Cardiac septum (tissue), 1 donor: ENCODE measurements around the gene TMEM37. TPM values are rescaled to one million over a fixed set of nuclear protein-coding genes. Genes with fewer than 3 reads are reported as not detected.
A peak's percentile ranks its signal among the peaks of the same experiment; 100 is the strongest.

Experiments
- DNase-seq: peaks from one replicate; pipeline ENCODE4 v3.0.0-alpha.2; 2020; ENCODE audit warnings: low spot score
- intact Hi-C: fragments of 100-400 bp; cut with DNase I; formaldehyde crosslinking; loops from one replicate; pipeline ENCODE4 v1.14.0; 2022
- total RNA-seq: library from RNA; stranded (reverse); fragmentation: NEBNext Ultra II Directional; extraction: Animal tissue kit (Norgen Biotek cat#: 25700); gene quantifications from one replicate; pipeline ENCODE4 v1.2.1, GENCODE V29; 2021
- donor health status: DM: no; HTN: no; CAD: no.

TMEM37 gene
- total RNA-seq, 1 donor from 2014 or later, result 1.5 TPM

DNA sequence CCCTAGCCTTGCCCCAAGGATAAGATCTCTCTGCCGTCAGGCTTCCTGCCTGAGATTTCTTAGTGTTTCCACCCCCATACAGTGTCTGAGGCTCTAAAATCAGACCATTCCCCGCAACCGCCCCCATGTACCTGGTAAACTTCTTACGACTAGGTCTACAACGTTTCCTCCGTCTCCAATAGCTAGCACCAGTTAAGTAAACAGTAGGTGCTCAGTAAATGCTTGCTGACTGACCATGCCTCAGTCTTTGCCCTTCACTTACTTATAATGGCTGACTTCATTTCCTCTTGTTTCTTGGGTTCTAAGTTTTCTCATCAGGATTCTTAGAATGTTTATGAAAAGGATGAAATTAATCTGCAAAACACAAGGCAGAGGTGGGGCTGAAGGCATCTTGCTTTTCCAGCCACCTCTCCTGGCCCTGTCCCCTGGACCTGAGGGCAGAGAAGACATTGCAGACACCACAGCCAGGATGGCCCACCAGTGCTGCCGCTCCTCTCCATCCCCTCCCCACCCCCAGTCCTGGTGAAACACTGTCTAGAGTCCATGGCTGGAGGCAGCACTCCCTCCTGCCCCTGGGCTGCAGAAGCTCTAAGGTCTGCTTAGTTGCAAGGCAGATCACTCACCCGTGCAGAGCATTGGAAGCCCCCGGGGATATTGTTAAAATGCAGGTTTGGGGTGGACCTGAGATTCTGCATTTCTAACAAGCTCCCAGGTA lies 16.9 kb downstream of the TMEM37 start:
- DNase-seq, result no peak
- intact Hi-C loops, result no loop called here

DNA sequence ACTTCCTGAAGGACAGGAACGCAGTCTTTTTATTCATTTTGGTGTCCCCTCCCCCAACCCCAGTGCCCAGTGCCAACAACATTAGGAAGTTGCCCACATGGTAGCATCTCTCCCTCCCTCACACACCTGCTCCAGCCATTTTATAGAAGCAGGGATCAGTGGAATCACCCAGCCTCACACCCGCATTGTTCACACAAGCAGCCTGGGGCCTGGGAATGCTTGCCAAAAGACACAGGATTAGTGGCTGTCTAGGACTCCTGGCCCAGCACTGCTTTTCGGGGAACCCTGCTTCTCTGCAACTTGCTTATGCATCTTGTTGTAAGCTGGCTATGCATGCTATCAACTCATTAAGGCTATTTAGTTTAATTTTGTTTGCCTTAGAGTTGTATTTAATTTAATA lies 17.9 kb downstream of the TMEM37 start:
- no peak for DNase-seq
- intact Hi-C loops, result no loop called here

DNA sequence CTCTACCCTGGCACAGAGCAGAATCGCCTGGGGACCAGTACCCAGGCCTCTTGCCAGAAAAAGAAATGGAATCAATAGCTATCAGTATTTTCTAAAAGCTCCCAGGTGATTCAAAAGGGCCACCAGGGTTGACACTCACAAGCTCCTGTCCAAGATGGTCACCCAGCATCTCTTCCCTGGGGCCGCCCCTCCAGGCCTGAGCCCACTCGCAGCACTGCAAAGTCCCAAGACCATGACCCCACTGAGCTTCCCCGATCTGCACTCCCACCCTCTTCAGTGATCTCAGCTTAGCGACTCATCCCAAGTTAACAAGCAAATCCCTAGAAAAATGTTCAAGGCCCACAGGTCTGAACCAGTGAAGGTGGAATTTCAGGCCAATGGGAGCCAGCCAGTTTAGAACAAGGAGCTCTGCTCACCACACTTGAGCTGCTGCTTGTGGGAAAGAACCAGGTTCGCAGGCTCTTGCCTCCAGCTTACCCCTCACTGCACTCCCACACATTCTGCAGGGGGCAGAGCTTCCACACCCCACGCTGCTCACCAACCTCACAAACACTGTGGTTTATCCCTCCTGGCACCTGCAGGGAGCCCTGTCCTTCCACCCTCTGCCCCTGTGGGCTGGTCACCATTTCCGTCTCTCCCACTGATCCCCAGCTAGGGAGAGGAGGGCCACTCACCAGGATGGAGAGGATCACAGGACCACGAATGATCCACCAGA lies 19.8 kb downstream of the TMEM37 start:
- intact Hi-C loops, result no loop called here
- DNase-seq, result no peak

DNA sequence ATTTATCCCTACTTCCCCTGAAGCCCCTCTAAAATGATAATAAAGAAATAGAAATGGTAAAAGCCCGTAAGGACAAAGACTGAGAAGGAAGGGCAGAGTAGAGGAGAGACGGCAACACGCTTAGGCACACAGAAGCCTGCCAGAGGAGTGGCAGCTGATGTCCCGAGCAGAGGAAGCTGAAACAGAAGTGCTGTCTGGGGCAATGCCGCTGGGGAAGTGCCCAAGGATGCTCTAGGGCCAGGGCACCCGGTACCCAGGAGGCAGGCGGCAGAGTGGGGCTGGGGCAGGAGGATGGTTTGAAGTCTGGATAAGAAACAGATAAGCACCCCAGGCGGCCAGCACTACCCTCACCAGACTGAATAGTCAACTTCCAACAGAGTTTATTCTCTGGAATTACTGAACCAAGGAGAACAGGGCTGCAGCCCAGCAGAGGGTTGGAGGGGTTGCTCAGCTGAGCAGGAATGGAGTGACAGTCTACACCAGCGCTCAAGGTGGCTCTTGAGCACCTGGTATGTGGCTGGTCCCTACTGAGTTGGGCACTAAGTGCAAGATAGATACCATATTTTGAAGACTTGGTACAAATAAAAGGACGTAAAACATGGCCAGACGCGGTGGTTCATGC lies 22.4 kb downstream of the TMEM37 start:
- intact Hi-C loops, result no loop called here
- no peak for DNase-seq

DNA sequence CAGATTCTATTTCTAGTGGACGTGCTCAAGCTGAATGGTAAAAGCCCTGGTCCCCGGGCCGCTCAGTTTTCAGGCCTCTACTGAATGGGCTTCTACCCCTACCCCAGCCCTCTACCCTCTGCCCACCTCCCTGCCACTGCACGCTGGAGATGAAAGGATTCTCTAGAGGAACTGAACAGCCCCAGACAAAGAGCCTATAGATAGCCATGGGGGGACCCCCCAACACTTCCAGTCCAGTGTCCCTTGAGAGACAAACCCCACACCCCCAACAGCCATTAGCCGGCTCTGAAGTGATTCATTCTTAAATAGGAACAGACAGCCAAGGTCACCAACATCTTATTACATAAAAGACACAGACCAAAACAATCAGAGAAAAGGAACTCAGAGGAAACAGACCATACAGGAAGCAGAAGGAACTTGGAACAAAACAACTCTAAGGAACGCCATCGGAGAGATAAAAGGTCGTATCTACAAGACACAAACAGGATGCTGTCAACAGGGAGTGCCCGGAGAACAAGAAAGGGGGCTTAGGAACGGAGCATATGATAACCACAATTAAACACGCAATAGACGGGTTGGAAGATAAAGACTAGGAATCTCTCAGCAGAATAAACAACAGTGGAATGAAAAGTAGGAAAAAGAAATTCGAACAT lies 23.5 kb downstream of the TMEM37 start:
- intact Hi-C loops, result no loop called here
- no peak for DNase-seq

DNA sequence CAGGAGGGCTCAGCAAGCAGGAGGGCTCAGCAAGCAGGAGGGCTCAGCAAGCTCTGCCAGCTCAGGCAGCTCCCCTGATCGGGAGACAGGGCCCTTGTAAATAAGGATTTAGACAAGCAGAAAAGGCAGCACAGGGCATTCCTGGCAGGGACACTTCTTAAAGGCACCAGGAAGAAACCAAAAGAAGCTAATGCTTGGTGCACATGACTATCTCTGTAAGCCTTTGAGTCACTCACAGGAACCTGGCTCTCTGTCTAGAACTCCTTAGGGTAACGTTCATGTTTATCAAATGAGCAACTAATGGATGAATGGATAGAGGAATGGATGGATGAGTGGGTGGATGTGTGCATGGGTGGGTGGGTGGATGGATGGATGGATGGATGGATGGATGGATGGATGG lies 28.4 kb downstream of the TMEM37 start:
- DNase-seq, result no peak
- intact Hi-C loops, result no loop called here

DNA sequence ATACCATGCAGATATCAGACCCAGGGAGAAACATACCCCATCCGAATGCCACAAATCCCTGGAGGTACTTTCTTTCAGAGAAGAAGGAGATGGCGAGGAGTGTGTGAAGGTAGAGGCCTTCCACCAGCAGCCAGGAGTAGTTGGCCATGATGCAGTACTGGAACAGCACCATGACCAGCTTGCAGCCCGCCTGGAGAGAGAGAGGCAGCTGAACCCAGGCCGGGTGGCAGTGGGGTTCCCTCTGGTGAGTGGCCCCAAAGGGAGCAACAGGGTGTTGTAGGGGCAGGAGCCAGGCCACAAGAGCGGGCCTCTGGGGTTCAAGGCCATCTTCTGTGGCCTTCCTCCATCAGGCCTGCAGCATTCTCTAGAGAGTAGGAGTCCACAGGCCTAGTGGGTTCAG lies 30.2 kb downstream of the TMEM37 start:
- intact Hi-C loops, result no loop called here
- DNase-seq, result no peak

DNA sequence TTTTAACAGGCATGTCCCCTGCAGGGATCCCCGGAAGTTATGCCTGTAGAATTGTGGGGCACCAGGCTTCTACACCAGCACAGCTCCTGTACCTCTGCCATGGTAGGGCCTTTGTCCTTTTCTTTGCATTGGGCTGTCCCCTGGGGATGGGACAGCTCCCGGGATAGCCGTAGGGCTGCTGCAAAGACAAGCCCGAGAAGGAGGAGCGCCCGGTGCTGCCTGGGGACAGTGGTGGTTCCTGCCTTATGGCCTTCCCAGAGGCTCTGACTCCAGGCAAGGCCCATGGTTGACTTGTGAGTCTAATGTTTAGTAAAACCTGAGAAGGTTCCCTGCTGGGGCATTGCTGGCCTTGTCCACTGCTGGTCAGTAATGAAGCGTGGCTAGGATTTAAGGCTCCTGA lies 30.9 kb downstream of the TMEM37 start:
- intact Hi-C loops, result no loop called here
- no peak for DNase-seq

DNA sequence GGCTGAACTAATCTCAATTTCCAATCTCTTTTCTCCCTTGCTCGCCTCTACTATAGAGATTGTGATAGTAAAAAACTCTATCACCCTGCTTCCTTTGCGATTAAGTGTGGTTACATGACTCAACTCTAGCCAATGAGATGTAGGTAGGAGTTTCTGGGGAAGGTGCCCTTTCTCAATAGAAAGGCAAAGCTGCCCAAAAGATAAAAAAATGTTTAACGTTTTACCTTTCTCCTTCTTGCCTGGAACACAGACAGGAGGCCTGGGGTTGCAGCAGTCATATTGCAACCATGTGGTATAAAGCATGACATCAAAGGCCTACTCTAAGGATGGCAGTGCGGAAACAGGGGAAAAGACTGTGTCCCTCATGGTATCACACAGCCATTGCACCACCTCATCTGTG lies 31.5 kb downstream of the TMEM37 start:
- DNase-seq, result no peak
- intact Hi-C loops, result no loop called here

DNA sequence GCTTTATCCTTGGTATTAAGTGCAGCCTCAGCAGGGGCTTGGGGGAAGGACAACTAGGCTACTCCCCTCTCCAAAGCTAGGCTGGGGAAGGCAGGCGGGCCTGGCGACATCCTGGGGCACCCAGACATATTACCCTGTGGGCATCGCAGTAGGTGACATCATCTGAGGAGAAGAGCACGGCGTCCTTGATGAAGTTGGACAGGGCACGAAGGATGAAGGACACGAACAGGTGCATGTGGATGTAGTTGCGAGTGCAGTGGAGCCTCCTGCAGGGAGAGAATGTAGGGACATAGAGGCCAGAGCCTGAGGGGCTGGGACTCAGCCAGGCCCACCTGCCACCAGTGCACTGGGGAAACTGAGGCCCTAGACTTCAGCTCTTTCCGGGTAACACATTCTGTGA lies 32.3 kb downstream of the TMEM37 start:
- no peak for DNase-seq
- intact Hi-C loops, result no loop called here

DNA sequence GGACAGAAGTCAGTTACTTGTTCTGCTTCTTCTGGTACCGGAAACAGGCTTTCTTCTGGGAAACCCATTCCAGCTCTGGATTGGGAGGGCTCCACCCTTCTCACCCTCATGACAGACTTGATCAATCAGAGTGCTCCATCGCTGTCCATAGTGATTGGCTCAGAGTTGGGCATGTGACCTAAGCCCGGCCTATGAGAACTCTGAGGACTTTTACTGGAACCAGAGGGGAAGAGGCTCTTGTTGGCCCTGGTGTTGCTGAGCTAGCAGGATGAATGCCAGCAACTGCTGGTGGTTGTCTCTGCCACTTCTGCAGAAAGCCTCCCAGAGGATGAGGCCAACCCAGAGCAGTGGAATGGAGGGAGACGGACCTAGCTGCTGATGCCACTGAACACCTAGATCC lies 33.3 kb downstream of the TMEM37 start:
- DNase-seq, result no peak

DNA sequence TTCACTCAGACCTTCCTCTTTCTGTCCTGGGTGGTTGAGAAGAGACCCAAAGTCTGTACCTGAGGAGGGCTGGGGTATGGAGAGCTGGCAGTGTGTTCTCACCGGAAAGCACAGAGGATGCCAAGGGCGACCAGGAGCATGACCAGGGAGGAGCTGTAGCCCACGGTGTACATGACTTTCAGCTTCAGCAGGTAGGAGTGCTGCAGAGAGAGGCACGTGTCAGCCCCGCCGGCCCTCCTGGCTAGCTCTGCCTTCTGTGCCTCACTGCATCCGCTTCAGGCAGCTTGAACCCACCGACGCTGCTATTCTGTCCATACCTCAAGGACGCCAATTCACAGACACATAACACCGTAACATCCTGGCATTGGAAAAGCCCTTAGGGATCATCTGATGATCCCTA lies 34.0 kb downstream of the TMEM37 start:
- intact Hi-C loops, result no loop called here
- DNase-seq, result no peak

More for the DNA sequence above, 33.3 kb downstream of the TMEM37 start:
- intact Hi-C loops, result no loop called here

DNA sequence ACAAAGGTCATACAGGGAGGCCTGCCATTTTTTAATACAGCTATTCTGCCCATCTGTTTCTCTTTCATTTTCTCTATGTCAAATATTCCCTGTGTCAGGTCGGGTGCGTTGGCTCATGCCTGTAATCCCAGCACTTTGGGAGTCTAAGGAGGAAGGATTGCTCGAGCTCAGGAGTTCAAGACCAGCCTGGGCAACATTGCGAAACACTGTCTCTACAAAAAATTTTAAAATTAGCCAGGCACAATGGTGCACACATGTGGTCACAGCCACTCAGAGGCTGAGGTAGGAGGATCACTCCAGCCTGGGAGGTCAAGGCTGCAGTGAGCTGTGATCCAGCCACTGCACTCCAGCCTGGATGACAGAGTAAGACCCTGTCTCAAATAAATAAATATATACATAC lies 34.7 kb downstream of the TMEM37 start:
- intact Hi-C loops, result no loop called here
- no peak for DNase-seq

DNA sequence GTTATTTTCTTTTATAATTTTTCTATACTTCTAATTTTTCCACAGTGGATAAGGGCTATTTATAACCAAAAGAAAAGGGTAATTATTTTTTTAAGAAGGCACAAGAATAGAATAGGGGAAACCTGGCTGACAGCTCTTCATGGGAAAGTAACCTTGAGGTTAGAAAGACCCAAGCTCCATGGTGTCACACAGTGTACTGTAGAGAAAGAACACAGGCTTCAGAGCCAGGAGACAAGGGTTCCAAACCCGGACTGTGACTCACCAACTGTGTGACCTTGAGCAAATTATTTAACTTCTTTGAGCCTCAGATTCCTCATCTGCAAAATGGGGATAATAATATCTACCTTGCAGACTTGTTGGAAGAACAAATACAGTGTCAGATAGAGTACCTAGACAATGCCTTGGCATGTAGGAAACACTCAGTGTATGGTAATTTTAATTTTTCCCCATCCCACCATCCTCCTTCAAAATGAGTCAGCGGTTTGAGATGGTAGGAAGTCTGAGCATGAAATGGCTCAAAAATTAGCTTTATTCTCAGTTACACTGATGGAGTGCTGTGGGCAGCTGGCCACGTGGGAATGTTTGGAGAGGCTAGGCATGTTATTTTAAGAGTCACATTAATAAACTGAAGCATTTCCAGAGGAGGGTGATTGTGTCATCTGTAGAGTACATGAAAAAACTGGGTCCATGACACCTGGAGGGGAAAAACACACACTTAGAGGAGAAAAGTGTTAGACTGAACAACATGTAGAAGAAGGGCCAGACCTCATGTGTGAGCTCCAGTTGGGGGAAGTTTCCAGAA lies 36.7 kb downstream of the TMEM37 start:
- intact Hi-C loops, result no loop called here
- DNase-seq, result peak; percentile 43

DNA sequence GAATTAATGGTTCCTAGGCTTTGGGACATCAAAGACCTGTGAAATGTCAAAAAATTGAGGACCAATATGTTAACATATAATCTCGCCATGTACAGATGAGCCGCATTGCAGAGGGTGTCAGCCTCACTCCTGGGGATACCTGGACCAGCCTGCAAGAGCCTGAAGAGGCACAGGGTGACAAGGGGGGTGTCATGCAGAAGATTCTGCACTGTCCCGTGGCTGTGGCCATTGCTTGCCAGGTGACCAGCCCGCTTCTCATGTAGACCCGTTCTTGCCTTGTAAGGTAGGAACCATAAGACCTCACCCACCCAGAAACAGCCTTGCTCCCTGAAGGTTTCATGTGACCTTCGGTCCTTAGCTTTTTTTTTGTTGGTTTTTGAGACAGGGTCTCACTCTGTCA lies 37.5 kb downstream of the TMEM37 start:
- intact Hi-C loops, result no loop called here
- DNase-seq, result peak; percentile 41

DNA sequence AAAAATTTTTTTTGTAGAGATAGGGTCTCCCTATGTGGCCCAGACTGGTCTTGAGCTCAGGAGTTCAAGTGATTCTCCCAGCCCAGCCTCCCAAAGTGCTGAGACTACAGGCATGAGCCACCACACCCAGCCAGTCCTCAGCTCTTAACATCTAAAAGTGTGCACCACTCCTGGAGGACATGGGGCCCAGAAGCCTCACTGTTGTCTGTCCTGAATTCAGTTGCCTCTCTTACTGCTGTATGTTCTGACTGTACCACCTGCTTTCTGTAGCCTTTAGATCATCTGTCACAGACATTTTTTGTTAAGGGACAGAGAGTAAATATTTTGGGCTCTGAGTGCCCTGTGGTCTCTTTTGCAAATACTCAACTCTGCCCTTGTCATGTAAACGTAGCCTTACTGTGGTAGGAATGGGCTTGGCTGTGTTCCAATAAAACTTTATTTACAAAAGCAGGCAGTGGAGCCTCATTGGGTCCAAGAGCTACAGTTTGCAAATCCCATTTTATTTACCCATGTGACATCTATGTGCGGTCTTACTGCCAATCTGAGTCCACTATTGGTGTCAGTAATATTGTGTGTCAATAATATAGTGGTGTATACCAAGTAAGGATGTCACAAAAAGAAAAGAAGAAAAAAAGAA lies 38.1 kb downstream of the TMEM37 start:
- intact Hi-C loops, result loop anchor here (10.0 kb wide), 1 partner anchor 585 kb away; no protein-coding TSS in a partner anchor

DNA sequence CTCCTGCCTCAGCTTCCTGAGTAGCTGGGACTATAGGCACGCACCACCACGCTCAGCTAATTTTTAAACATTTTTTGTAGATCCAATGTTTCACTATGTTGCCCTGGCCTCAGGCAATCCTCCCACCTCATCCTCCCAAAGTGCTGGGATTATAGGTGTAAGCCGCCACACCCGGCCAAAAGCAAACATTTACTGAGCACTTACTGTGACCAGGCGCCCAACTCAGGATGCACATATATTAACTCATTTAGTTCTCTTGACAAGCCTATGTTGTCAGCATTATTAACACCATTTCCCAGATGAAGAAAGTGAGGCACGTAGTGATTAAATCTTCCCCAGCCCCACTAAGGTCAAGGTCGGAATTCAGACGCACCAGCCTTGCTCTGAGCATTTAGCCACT lies 41.1 kb downstream of the TMEM37 start:
- intact Hi-C loops, result loop anchor here (10.0 kb wide), 1 partner anchor 588 kb away; no protein-coding TSS in a partner anchor

More for the DNA sequence above, 38.1 kb downstream of the TMEM37 start:
- peak; percentile 68 for DNase-seq

DNA sequence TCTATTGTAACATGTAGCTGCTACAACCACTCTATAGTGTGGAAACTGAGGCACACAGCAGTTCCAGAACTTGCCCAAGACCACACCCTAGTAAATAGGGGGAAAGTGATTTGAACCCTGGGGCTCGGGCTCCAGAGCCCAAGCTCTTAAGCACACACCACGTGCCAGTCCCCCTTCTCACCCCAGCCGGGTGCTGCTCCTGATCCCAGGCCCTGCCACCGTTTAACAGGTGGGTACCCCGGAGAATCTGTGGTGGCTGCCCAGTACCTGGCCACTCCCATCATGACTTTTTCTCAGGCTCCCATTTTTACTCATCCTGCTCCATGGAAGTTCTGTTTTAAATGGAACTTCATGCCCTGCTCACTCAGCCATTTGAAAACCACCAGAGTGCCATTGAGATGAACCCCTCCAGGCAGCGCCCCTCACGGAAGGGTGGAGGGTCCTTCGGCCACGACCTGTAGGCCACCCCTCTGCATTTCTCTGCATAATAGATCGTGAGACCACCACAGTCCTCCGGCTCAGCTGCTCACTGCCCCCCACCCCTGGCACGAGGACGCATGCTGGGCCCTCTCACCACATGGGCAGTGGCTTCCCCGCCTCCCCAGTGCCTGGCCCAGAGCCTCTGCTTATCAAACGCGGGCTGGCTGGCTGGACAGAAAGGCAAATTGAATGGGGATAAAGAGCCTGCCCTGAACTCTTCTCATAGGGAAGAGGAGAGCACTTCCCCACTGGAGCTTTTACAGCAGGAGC lies 42.1 kb downstream of the TMEM37 start:
- peak; percentile 74 for DNase-seq
- intact Hi-C loops, result loop anchor here (10.0 kb wide), 1 partner anchor 589 kb away; no protein-coding TSS in a partner anchor

More for the DNA sequence above, 41.1 kb downstream of the TMEM37 start:
- peak; percentile 35 for DNase-seq
